Frontal cortex (tissue), 4 donors: ENCODE measurements around the gene C1QTNF12. TPM values are rescaled to one million over a fixed set of nuclear protein-coding genes. Genes with fewer than 3 reads are reported as not detected.
"Not testable (repeated sequence)": the region's sequence is repeated elsewhere in the genome, so short reads cannot be mapped to it uniquely, and the experiment has no call there.

ENCODE experiments used
- DNase-seq, 2 donors: peaks; one replicate each; pipeline ENCODE4 v3.0.0; 2012; ENCODE audit warnings: low spot score in 2 of 2
- FAIRE-seq: peaks from 2 replicates; lab custom pipeline; 2012; peaks lifted over from hg19 to GRCh38; lab: Jason Lieb, UNC
- total RNA-seq: library from RNA; depleted of rRNA; stranded (reverse); fragments of >200 nt; gene quantifications from one replicate; pipeline ENCODE4 v1.2.3, GENCODE V29; 2014
- donor health status: control.
- donor health status: control.
- donor health status: control.

The C1QTNF12 gene
- total RNA-seq, 1 donor from 2014 or later = not detected

GRCh38 chr1:1204425-1204920, 42.0 kb downstream of the C1QTNF12 start:
- FAIRE-seq (no peak), DNase-seq (no peak)

GRCh38 chr1:1203561-1204424, 42.7 kb downstream of the C1QTNF12 start:
- DNase-seq (no peak), FAIRE-seq (no peak)

GRCh38 chr1:1202831-1203560, 43.5 kb downstream of the C1QTNF12 start:
- FAIRE-seq = no peak
- no peak for DNase-seq

- DNase-seq (peak in 1 of 2 donors; percentile 96), FAIRE-seq (no peak)
Measured at GRCh38 chr1:1200876-1201810, 45.4 kb downstream of the C1QTNF12 start.

GRCh38 chr1:1199961-1200875, 46.3 kb downstream of the C1QTNF12 start:
- no peak for DNase-seq

GRCh38 chr1:1199141-1199960, 47.2 kb downstream of the C1QTNF12 start:
- FAIRE-seq (no peak), DNase-seq (no peak)

More at GRCh38 chr1:1199961-1200875, 46.3 kb downstream of the C1QTNF12 start:
- FAIRE-seq = no peak

GRCh38 chr1:1198423-1199140, 47.9 kb downstream of the C1QTNF12 start:
- DNase-seq (no peak), FAIRE-seq (no peak)

- FAIRE-seq = no peak
- DNase-seq = no peak
Measured at GRCh38 chr1:1197551-1198422, 48.7 kb downstream of the C1QTNF12 start.

- FAIRE-seq (no peak), DNase-seq (no peak)
Measured at GRCh38 chr1:1197188-1197500, 49.4 kb downstream of the C1QTNF12 start.

GRCh38 chr1:1196431-1197187, 49.9 kb downstream of the C1QTNF12 start:
- no peak for FAIRE-seq
- DNase-seq = no peak

GRCh38 chr1:1195726-1196125, 50.8 kb downstream of the C1QTNF12 start:
- FAIRE-seq, DNase-seq: not testable (repeated sequence)

- DNase-seq = no peak
- FAIRE-seq = no peak
Measured at GRCh38 chr1:1194723-1195122, 51.8 kb downstream of the C1QTNF12 start.
